Panc1 (cell line): ENCODE data around the gene FXR1. TPM values are rescaled to one million over a fixed set of nuclear protein-coding genes. Genes with fewer than 3 reads are reported as not detected.

ENCODE experiments used
- ATAC-seq: fragments of 200-7000 bp; cut with Tn5 transposase; 2 replicates; pipeline ENCODE4 v1.9.1; 2020; ENCODE audit warnings: mild to moderate bottlenecking, moderate library complexity
- Bru-seq: library from RNA; stranded (reverse); fragments of 400-500 nt; gene quantifications from one replicate; lab custom pipeline; 2021; lab: Mats Ljungman, UMichigan
- BruChase-seq, 2 experiments: library from RNA; stranded (reverse); fragments of 400-500 nt; gene quantifications; one replicate each; lab custom pipeline; 2021; lab: Mats Ljungman, UMichigan
- BruUV-seq: library from RNA; stranded (reverse); fragments of 400-500 nt; replicated peaks from 2 replicates; lab custom pipeline; 2021; lab: Mats Ljungman, UMichigan
- CTCF ChIA-PET: fragments of 300-600 bp; sonication (Branson Sonifier 250); formaldehyde crosslinking; loops from one replicate; lab custom pipeline; 2022; ENCODE audit warnings: antibody characterized with exemption; lab: Charles Lee
- POLR2A ChIA-PET: fragments of 300-600 bp; sonication (Branson Sonifier 250); formaldehyde crosslinking; loops from one replicate; lab custom pipeline; 2022; ENCODE audit warnings: antibody characterized with exemption; lab: Charles Lee
- DNase-seq: peaks from one replicate; pipeline ENCODE4 v3.0.0-alpha.2; 2010; ENCODE audit warnings: low read depth, low spot score
- H3K27ac ChIP-seq: 2 replicates; pipeline ENCODE4 v1.5.1; 2011; ENCODE audit warnings: mild to moderate bottlenecking, low read length, inconsistent platforms
- H3K27me3 ChIP-seq: fragments of 200-500 bp; sonication (Bioruptor generic); 2 replicates; pipeline ENCODE4 v1.6.0; 2014; ENCODE audit warnings: low read length, inconsistent platforms; ENCODE audit not compliant: control insufficient read depth, insufficient read depth
- H3K36me3 ChIP-seq: fragments of 200-500 bp; sonication (Bioruptor generic); 2 replicates; pipeline ENCODE4 v1.5.1; 2014; ENCODE audit warnings: inconsistent platforms, mild to moderate bottlenecking, low read length, moderate library complexity; ENCODE audit not compliant: control insufficient read depth, insufficient read depth
- H3K4me1 ChIP-seq: 2 replicates; pipeline ENCODE4 v1.5.1; 2011; ENCODE audit warnings: inconsistent platforms, mild to moderate bottlenecking, low read length, moderate library complexity; ENCODE audit not compliant: control insufficient read depth, insufficient read depth
- H3K4me3 ChIP-seq, 2 experiments: 2 replicates each; pipeline ENCODE4 v1.5.1; 2011 to 2012; ENCODE audit warnings: low read depth in 2 of 2, low read length in 2 of 2, mild to moderate bottlenecking in 2 of 2, inconsistent platforms in 1 of 2, moderate library complexity in 1 of 2
- H3K9me3 ChIP-seq: fragments of 200-500 bp; sonication (Bioruptor generic); 2 replicates; pipeline ENCODE4 v1.5.1; 2014; ENCODE audit warnings: low read depth, mild to moderate bottlenecking, inconsistent platforms, low read length, moderate library complexity; ENCODE audit not compliant: control insufficient read depth, insufficient read depth
- CTCF ChIP-seq: fragments of 450-650 bp; IDR thresholded peaks from 2 replicates; pipeline ENCODE4 v1.5.1; 2017; ENCODE audit warnings: mild to moderate bottlenecking
- POLR2AphosphoS5 ChIP-seq: IDR thresholded peaks from 2 replicates; pipeline ENCODE4 v1.6.1; 2012; ENCODE audit warnings: mild to moderate bottlenecking, low read depth, low read length, moderate library complexity
- REST ChIP-seq, 2 experiments: IDR thresholded peaks; 2 replicates each; pipeline ENCODE4 v1.6.1; 2011 to 2012; ENCODE audit warnings: low read depth in 2 of 2, control low read depth in 1 of 2, low read length in 1 of 2, mild to moderate bottlenecking in 1 of 2, moderate library complexity in 1 of 2; ENCODE audit not compliant: insufficient read depth in 1 of 2
- SIN3A ChIP-seq: IDR thresholded peaks from 2 replicates; pipeline ENCODE4 v1.6.1; 2012; ENCODE audit warnings: low read depth, mild to moderate bottlenecking, low read length, moderate library complexity, borderline replicate concordance; ENCODE audit not compliant: insufficient read depth
- TCF7L2 ChIP-seq: IDR thresholded peaks from 2 replicates; pipeline ENCODE4 v1.6.1; 2011; ENCODE audit warnings: mild to moderate bottlenecking, low read depth, low read length, inconsistent platforms
- in situ Hi-C: cut with HindIII; loops from 2 replicates; pipeline ENCODE4 v1.10.0; 2016; ENCODE audit warnings: low sequenced_read_pairs, low pct_unique_long_range_greater_than_20kb
- intact Hi-C: fragments of 100-400 bp; cut with micrococcal nuclease; formaldehyde crosslinking; loops from one replicate; pipeline ENCODE4 v1.10.0; 2022; ENCODE audit not compliant: unreplicated experiment
- long read RNA-seq: library from polyadenylated mRNA; unstranded; transcript quantifications from one replicate; pipeline ENCODE4 v2.0.0, GENCODE V29; 2021; ENCODE audit not compliant: unreplicated experiment
- polyA plus RNA-seq: library from polyadenylated mRNA; unstranded; fragments of >200 nt; gene quantifications from one replicate; pipeline ENCODE4 v1.2.1, GENCODE V29; 2012; ENCODE audit warnings: missing spikeins; ENCODE audit not compliant: insufficient read length
- total RNA-seq: library from RNA; stranded (reverse); gene quantifications from one replicate; pipeline ENCODE4 v1.2.1, GENCODE V29; 2021; ENCODE audit not compliant: unreplicated experiment

The FXR1 gene
- total RNA-seq: 180 TPM
- polyA plus RNA-seq: 168 TPM
- Bru-seq, nascent RNA: percentile 98 among the genes with signal in this experiment
- percentile 95 among the genes with signal in this experiment for BruChase-seq, experiment 1, labeled RNA remaining after a 2-hour chase
- percentile 96 among the genes with signal in this experiment for BruChase-seq, experiment 2, labeled RNA remaining after a 6-hour chase
- long read RNA-seq, full-length matches to known transcripts: 56 of 114 reads
- long read RNA-seq, partial matches to known transcripts: 35 of 114 reads
- long read RNA-seq, other reads (novel, unspliced or antisense): 23 of 114 reads

- Histone ChIP-seq H3K27ac (peak within 1 kb of the TSS; percentile 97), H3K4me3 (peak within 1 kb of the TSS; percentile 89 to 92), H3K4me1 (peaks cover 26% of the 10 kb centered on the region), H3K9me3 (no peaks in the 10 kb centered on the region), H3K27me3 (no peaks in the 10 kb centered on the region), H3K36me3 (peaks cover 12% of the 10 kb centered on the region)
- POLR2A ChIA-PET: interaction anchor here (1.1 kb wide), 1 partner anchor 22 kb away, joined by 3 read pairs; no protein-coding TSS in a partner anchor
- no TSS peak for BruUV-seq
- DNase-seq: peak; percentile 74
- in situ Hi-C loops (no loop called here), intact Hi-C loops (no loop called here)
- CTCF ChIA-PET: interaction anchor here (0.5 to 0.6 kb wide), 7 partner anchors 13 to 1302 kb away, joined by 4 to 11 read pairs (median 5); no protein-coding TSS in a partner anchor
- TF ChIP-seq REST (IDR thresholded peaks at IDR 0.05; ENCODE audit: insufficient read depth in 1 of 2, low read depth in 2 of 2, low read length in 1 of 2) (0 out of 4 replicates have a peak, but pooled peaks of 1 of the 2 experiments have one; percentile 23), CTCF (peak; percentile 86), TCF7L2 (no peak), SIN3A (peak; percentile 71; the same call in 1 of the 2 replicates), POLR2AphosphoS5 (peak; percentile 98)
- peak; percentile 99 for ATAC-seq
Observed at GRCh38 chr3:180912304-180913296, at the start of gene FXR1. Gene FXR1 (plus strand): TSS chr3:180912670. CDS start chr3:180912686, 16 bp downstream.

GRCh38 chr3:180870008-180870699, 42.3 kb upstream of the FXR1 start:
- no peaks in the 10 kb centered on the region for H3K9me3 ChIP-seq
- no peaks in the 10 kb centered on the region for H3K4me1 ChIP-seq
- no peaks in the 10 kb centered on the region for H3K36me3 ChIP-seq
- no peak overlapping the region for H3K27ac ChIP-seq
- no peaks in the 10 kb centered on the region for H3K27me3 ChIP-seq
- in situ Hi-C loops (no loop called here), intact Hi-C loops (no loop called here)
- CTCF ChIA-PET: no interaction called here
- no peak overlapping the region for H3K4me3 ChIP-seq
- BruUV-seq: no TSS peak
- DNase-seq: no peak
- ATAC-seq: 0 out of 2 replicates have a peak, but pooled peaks have one; percentile 62
- TF ChIP-seq CTCF (no peak), REST (IDR thresholded peaks at IDR 0.05; ENCODE audit: insufficient read depth in 1 of 2, low read depth in 2 of 2, low read length in 1 of 2) (no peak), POLR2AphosphoS5 (no peak), SIN3A (no peak)
- POLR2A ChIA-PET: no interaction called here
